Activated CD8-positive, alpha-beta memory T cell treated with anti-CD3 and anti-CD28 coated beads, Interleukin-2, amount 10 ng/mL, durations not matched to agents 7 days and 5 days (primary cell): Measurements from ENCODE around the gene MRPL24. TPM values are rescaled to one million over a fixed set of nuclear protein-coding genes. Genes with fewer than 3 reads are reported as not detected.

Source experiments
- ATAC-seq: fragments of 150-1000 bp; cut with Tn5 transposase; one replicate; pipeline ENCODE4 v1.10.0; 2021; ENCODE audit warnings: moderate library complexity
- CTCF ChIA-PET: fragments of 350-600 bp; sonication (Branson Sonifier 250); formaldehyde crosslinking; loops from one replicate; lab custom pipeline; 2021; ENCODE audit warnings: antibody characterized with exemption; lab: Charles Lee
- DNase-seq: peaks from one replicate; pipeline ENCODE4 v3.0.0-alpha.2; 2020
- H3K27ac Mint-ChIP-seq: one replicate; pipeline ENCODE4 v1.8.0; 2021; ENCODE audit warnings: mild to moderate bottlenecking, mixed read lengths
- H3K27me3 Mint-ChIP-seq: one replicate; pipeline ENCODE4 v1.8.0; 2021; ENCODE audit warnings: mixed read lengths
- H3K36me3 Mint-ChIP-seq: one replicate; pipeline ENCODE4 v1.8.0; 2021; ENCODE audit warnings: mild to moderate bottlenecking, mixed read lengths
- H3K4me1 Mint-ChIP-seq: one replicate; pipeline ENCODE4 v1.8.0; 2021; ENCODE audit warnings: mixed read lengths
- H3K4me3 Mint-ChIP-seq: one replicate; pipeline ENCODE4 v1.8.0; 2021; ENCODE audit warnings: mild to moderate bottlenecking, moderate library complexity, mixed read lengths
- H3K9me3 Mint-ChIP-seq: one replicate; pipeline ENCODE4 v1.8.0; 2022; ENCODE audit warnings: low read depth, mixed read lengths
- total RNA-seq, 2 experiments: library from RNA; stranded (reverse); gene quantifications; one replicate each; pipeline ENCODE4 v1.2.3, GENCODE V29; 2021

MRPL24 gene
- total RNA-seq, 2 experiments from 2014 or later = 60.4 to 80.0 TPM

- peak; percentile 89 for ATAC-seq
- CTCF ChIA-PET = interaction anchor here (1.1 to 8.0 kb wide), 14 partner anchors 14 to 162 kb away, joined by 3 to 217 read pairs (median 56); partner anchors contain the start of genes HDGF, INSRR, MRPL24 and NTRK1
- H3K27ac Mint-ChIP-seq = no peak within 1 kb of the TSS
- H3K4me3 Mint-ChIP-seq = no peak within 1 kb of the TSS
- peak; percentile 99 for DNase-seq
- H3K36me3 Mint-ChIP-seq = peaks cover 10% of the 10 kb centered on the region
- peaks cover 29% of the 10 kb centered on the region for H3K4me1 Mint-ChIP-seq
- H3K27me3 Mint-ChIP-seq = no peaks in the 10 kb centered on the region
- H3K9me3 Mint-ChIP-seq = no peaks in the 10 kb centered on the region
Observed at GRCh38 chr1:156728599-156729462, 12.1 kb downstream of the MRPL24 start, which contains the start of gene ISG20L2. Gene ISG20L2 (minus strand): TSS chr1:156728766. CDS start chr1:156727652, 1,114 bp downstream.

GRCh38 chr1:156727926-156728598 is 12.8 kb downstream of the MRPL24 start, which contains the start of gene METTL25B:
Gene METTL25B (plus strand): TSS chr1:156728469. CDS start chr1:156729105, 636 bp downstream.
- H3K27ac Mint-ChIP-seq = no peak within 1 kb of the TSS

GRCh38 chr1:156727492-156727891 is 13.4 kb downstream of the MRPL24 start:
- ATAC-seq = no peak
- Mint-ChIP-seq H3K36me3 (peaks cover 22% of the 10 kb centered on the region), H3K27me3 (no peaks in the 10 kb centered on the region), H3K4me1 (peaks cover 41% of the 10 kb centered on the region), H3K27ac (no peak overlapping the region), H3K4me3 (no peak overlapping the region), H3K9me3 (no peaks in the 10 kb centered on the region)
- no peak for DNase-seq
- CTCF ChIA-PET = interaction anchor here (0.7 to 8.0 kb wide), 30 partner anchors 9 to 341 kb away, joined by 3 to 217 read pairs (median 20); partner anchors contain the start of genes CRABP2, HDGF, INSRR and MRPL24

More at GRCh38 chr1:156727926-156728598, 12.8 kb downstream of the MRPL24 start, which contains the start of gene METTL25B:
- H3K4me1 Mint-ChIP-seq = peaks cover 36% of the 10 kb centered on the region
- DNase-seq (peak; percentile 91), ATAC-seq (peak; percentile 72)
- CTCF ChIA-PET = interaction anchor here (0.7 to 8.0 kb wide), 23 partner anchors 13 to 342 kb away, joined by 3 to 217 read pairs (median 23); partner anchors contain the start of genes CRABP2, HDGF, INSRR and MRPL24
- no peaks in the 10 kb centered on the region for H3K27me3 Mint-ChIP-seq
- peaks cover 17% of the 10 kb centered on the region for H3K36me3 Mint-ChIP-seq
- no peaks in the 10 kb centered on the region for H3K9me3 Mint-ChIP-seq
- H3K4me3 Mint-ChIP-seq = no peak within 1 kb of the TSS

- Mint-ChIP-seq H3K4me1 (peaks cover 44% of the 10 kb centered on the region), H3K4me3 (no peak overlapping the region), H3K27me3 (no peaks in the 10 kb centered on the region), H3K9me3 (no peaks in the 10 kb centered on the region), H3K36me3 (peaks cover 24% of the 10 kb centered on the region), H3K27ac (no peak overlapping the region)
- ATAC-seq = no peak
- CTCF ChIA-PET = interaction anchor here (0.8 to 8.0 kb wide), 69 partner anchors 10 to 341 kb away, joined by 3 to 217 read pairs (median 8); partner anchors contain the start of genes BCAN, CRABP2, HDGF and INSRR
- peak; percentile 78 for DNase-seq
Observed at GRCh38 chr1:156726549-156727226, 14.2 kb downstream of the MRPL24 start.

- H3K9me3 Mint-ChIP-seq = no peaks in the 10 kb centered on the region
- H3K4me1 Mint-ChIP-seq = peaks cover 47% of the 10 kb centered on the region
- no peaks in the 10 kb centered on the region for H3K27me3 Mint-ChIP-seq
- peaks cover 29% of the 10 kb centered on the region for H3K36me3 Mint-ChIP-seq
- no peak overlapping the region for H3K4me3 Mint-ChIP-seq
- CTCF ChIA-PET = interaction anchor here (0.6 to 8.0 kb wide), 82 partner anchors 8 to 1236 kb away, joined by 3 to 217 read pairs (median 7); partner anchors contain the start of genes BCAN, CRABP2, HDGF and INSRR
- DNase-seq (peak; percentile 88), ATAC-seq (peak; percentile 37)
- no peak overlapping the region for H3K27ac Mint-ChIP-seq
Observed at GRCh38 chr1:156725683-156726280, 15.1 kb downstream of the MRPL24 start.

- H3K27ac Mint-ChIP-seq = peak overlapping the region; percentile 72
- CTCF ChIA-PET = interaction anchor here (0.6 to 5.3 kb wide), 11 partner anchors 10 to 169 kb away, joined by 3 to 49 read pairs (median 3); partner anchors contain the start of genes CRABP2 and MRPL24
- DNase-seq (no peak), ATAC-seq (no peak)
- H3K27me3 Mint-ChIP-seq = no peaks in the 10 kb centered on the region
- peaks cover 38% of the 10 kb centered on the region for H3K36me3 Mint-ChIP-seq
- H3K4me1 Mint-ChIP-seq = peaks cover 38% of the 10 kb centered on the region
- H3K4me3 Mint-ChIP-seq = no peak overlapping the region
- no peaks in the 10 kb centered on the region for H3K9me3 Mint-ChIP-seq
Observed at GRCh38 chr1:156721535-156721934, 19.4 kb downstream of the MRPL24 start.

GRCh38 chr1:156721131-156721530 is 19.8 kb downstream of the MRPL24 start:
- Mint-ChIP-seq H3K4me3 (no peak overlapping the region), H3K9me3 (no peaks in the 10 kb centered on the region), H3K36me3 (peaks cover 38% of the 10 kb centered on the region), H3K27me3 (no peaks in the 10 kb centered on the region), H3K27ac (peak overlapping the region; percentile 72), H3K4me1 (peaks cover 38% of the 10 kb centered on the region)
- DNase-seq = no peak
- CTCF ChIA-PET = interaction anchor here (0.7 to 5.3 kb wide), 12 partner anchors 10 to 139 kb away, joined by 3 to 49 read pairs (median 4); partner anchors contain the start of genes CRABP2 and MRPL24
- ATAC-seq = no peak

GRCh38 chr1:156717351-156717750 is 23.5 kb downstream of the MRPL24 start:
- Mint-ChIP-seq H3K27me3 (no peaks in the 10 kb centered on the region), H3K27ac (no peak overlapping the region), H3K4me1 (peaks cover 15% of the 10 kb centered on the region), H3K4me3 (no peak overlapping the region), H3K36me3 (peaks cover 20% of the 10 kb centered on the region), H3K9me3 (no peaks in the 10 kb centered on the region)
- CTCF ChIA-PET = interaction anchor here (1.0 to 8.2 kb wide), 4 partner anchors 9 to 58 kb away, joined by 3 to 77 read pairs (median 17); partner anchors contain the start of gene CRABP2
- no peak for DNase-seq
- ATAC-seq = no peak

- Mint-ChIP-seq H3K36me3 (peaks cover 9% of the 10 kb centered on the region), H3K4me1 (peaks cover 2% of the 10 kb centered on the region), H3K27me3 (no peaks in the 10 kb centered on the region), H3K4me3 (no peak overlapping the region), H3K9me3 (no peaks in the 10 kb centered on the region), H3K27ac (no peak overlapping the region)
- ATAC-seq (no peak), DNase-seq (no peak)
- CTCF ChIA-PET = interaction anchor here (0.8 to 8.2 kb wide), 7 partner anchors 8 to 178 kb away, joined by 3 to 77 read pairs (median 10); partner anchors contain the start of gene CRABP2
Observed at GRCh38 chr1:156714830-156715229, 26.1 kb downstream of the MRPL24 start.

- Mint-ChIP-seq H3K36me3 (peaks cover 8% of the 10 kb centered on the region), H3K27me3 (no peaks in the 10 kb centered on the region), H3K9me3 (no peaks in the 10 kb centered on the region), H3K27ac (no peak overlapping the region), H3K4me3 (no peak overlapping the region), H3K4me1 (peaks cover 2% of the 10 kb centered on the region)
- no peak for DNase-seq
- CTCF ChIA-PET = interaction anchor here (0.6 to 8.2 kb wide), 7 partner anchors 12 to 85 kb away, joined by 3 to 77 read pairs (median 3); no protein-coding TSS in a partner anchor
- no peak for ATAC-seq
Observed at GRCh38 chr1:156712626-156713025, 28.3 kb downstream of the MRPL24 start.

GRCh38 chr1:156711011-156711817 is 29.7 kb downstream of the MRPL24 start:
- peaks cover 10% of the 10 kb centered on the region for H3K4me1 Mint-ChIP-seq
- H3K4me3 Mint-ChIP-seq = no peak overlapping the region
- H3K27ac Mint-ChIP-seq = no peak overlapping the region
- H3K36me3 Mint-ChIP-seq = peaks cover 3% of the 10 kb centered on the region
- no peaks in the 10 kb centered on the region for H3K9me3 Mint-ChIP-seq
- CTCF ChIA-PET = interaction anchor here (0.7 to 8.2 kb wide), 9 partner anchors 9 to 87 kb away, joined by 3 to 77 read pairs (median 3); no protein-coding TSS in a partner anchor
- DNase-seq = no peak
- H3K27me3 Mint-ChIP-seq = peaks cover 8% of the 10 kb centered on the region
- ATAC-seq = no peak
